K562 (cell line): ENCODE results near the gene FRYL. TPM values are rescaled to one million over a fixed set of nuclear protein-coding genes. Genes with fewer than 3 reads are reported as not detected.

Experiments used
- ASH1L ChIP-seq: fragments of 450-650 bp; IDR thresholded peaks from 2 replicates; pipeline ENCODE4 v1.6.1; 2018; ENCODE audit warnings: borderline replicate concordance, mild to moderate bottlenecking, low read depth; ENCODE audit not compliant: partially characterized antibody
- BACH1 ChIP-seq: fragments of 200-800 bp; sonication (Bioruptor generic); IDR thresholded peaks from 2 replicates; pipeline ENCODE4 v1.6.1; 2016; ENCODE audit warnings: missing genetic modification characterization, missing compliant biosample characterization
- CBFA2T2 ChIP-seq: fragments of 450-650 bp; conservative IDR thresholded peaks from 2 replicates; pipeline ENCODE4 v1.6.1; 2017; ENCODE audit warnings: mild to moderate bottlenecking
- CBFB ChIP-seq: sonication (generic); formaldehyde crosslinking; IDR thresholded peaks from 2 replicates; pipeline ENCODE4 v1.4.0; 2020; ENCODE audit warnings: mild to moderate bottlenecking, missing genetic modification reagents
- CUX1 ChIP-seq: fragments of 200-800 bp; sonication (Bioruptor generic); IDR thresholded peaks from 2 replicates; pipeline ENCODE4 v1.6.1; 2016; ENCODE audit warnings: missing genetic modification characterization, missing compliant biosample characterization
- KAT8 ChIP-seq: fragments of 450-650 bp; IDR thresholded peaks from 2 replicates; pipeline ENCODE4 v1.6.1; 2016; ENCODE audit warnings: low read depth, mild to moderate bottlenecking
- MBD2 ChIP-seq: sonication (generic); IDR thresholded peaks from 2 replicates; pipeline ENCODE4 v1.6.1; 2016; ENCODE audit warnings: low read depth, borderline replicate concordance
- MIER1 ChIP-seq: fragments of 450-650 bp; IDR thresholded peaks from 2 replicates; pipeline ENCODE4 v1.6.1; 2016; ENCODE audit warnings: antibody characterized with exemption, mild to moderate bottlenecking, low read depth
- MLLT1 ChIP-seq, 2 experiments: fragments of 450-650 bp; IDR thresholded peaks; 2 replicates each; pipeline ENCODE4 v1.6.1; 2016
- NBN ChIP-seq: fragments of 450-650 bp; IDR thresholded peaks from 2 replicates; pipeline ENCODE4 v1.6.1; 2016; ENCODE audit warnings: low read depth, mild to moderate bottlenecking
- NR3C1 ChIP-seq: sonication (generic); formaldehyde crosslinking; IDR thresholded peaks from 2 replicates; pipeline ENCODE4 v1.8.1; 2022; ENCODE audit warnings: missing genetic modification reagents
- PYGO2 ChIP-seq: fragments of 450-650 bp; IDR thresholded peaks from 2 replicates; pipeline ENCODE4 v1.6.1; 2016; ENCODE audit warnings: mild to moderate bottlenecking, missing genetic modification characterization, moderate library complexity, missing compliant biosample characterization
- RBM34 ChIP-seq: fragments of 200-400 bp; formaldehyde crosslinking; IDR thresholded peaks from 2 replicates; pipeline ENCODE4 v1.6.1; 2018; ENCODE audit warnings: low read length, borderline replicate concordance; ENCODE audit not compliant: insufficient read depth
- RBM39 ChIP-seq: fragments of 200-400 bp; formaldehyde crosslinking; optimal IDR thresholded peaks from 2 replicates; pipeline ENCODE3; 2018; ENCODE audit warnings: low read depth, low read length
- RFX1 ChIP-seq: fragments of 450-650 bp; IDR thresholded peaks from 2 replicates; pipeline ENCODE4 v1.6.1; 2016; ENCODE audit warnings: mild to moderate bottlenecking, moderate library complexity
- RHOXF2B ChIP-seq: fragments of 250-450 bp; sonication (Bioruptor Pico); conservative IDR thresholded peaks from 2 replicates; pipeline ENCODE4 v1.5.1; 2021
- SIX5 ChIP-seq, 2 experiments: IDR thresholded peaks; 2 replicates each; pipeline ENCODE4 v1.6.1; 2011; ENCODE audit warnings: low read length in 2 of 2, borderline replicate concordance in 1 of 2, low read depth in 1 of 2, mild to moderate bottlenecking in 1 of 2, moderate library complexity in 1 of 2; ENCODE audit not compliant: insufficient read depth in 1 of 2
- SMC3 ChIP-seq: conservative IDR thresholded peaks from 2 replicates; pipeline ENCODE4 v1.6.1; 2011; ENCODE audit warnings: low read depth, low read length, improper control_type of control experiment; ENCODE audit not compliant: insufficient read depth
- STAT5A ChIP-seq: IDR thresholded peaks from 2 replicates; pipeline ENCODE4 v1.6.1; 2012; ENCODE audit warnings: low read length, inconsistent platforms, borderline replicate concordance
- ZFP36 ChIP-seq: fragments of 150-350 bp; IDR thresholded peaks from 2 replicates; pipeline ENCODE4 v1.6.1; 2018; ENCODE audit warnings: low read length, low read depth; ENCODE audit not compliant: partially characterized antibody
- ZNF134 ChIP-seq: fragments of 250-450 bp; sonication (Bioruptor Pico); conservative IDR thresholded peaks from 2 replicates; pipeline ENCODE4 v1.4.0; 2020
- ZNF436 ChIP-seq: fragments of 250-450, 450-650 bp; sonication (Bioruptor Pico); formaldehyde crosslinking; IDR thresholded peaks from 2 replicates; pipeline ENCODE4 v1.7.0; 2020; ENCODE audit warnings: mild to moderate bottlenecking
- ZNF699 ChIP-seq: fragments of 250-450 bp; sonication (Bioruptor Pico); IDR thresholded peaks from 2 replicates; pipeline ENCODE4 v1.8.0; 2021; ENCODE audit warnings: mild to moderate bottlenecking, moderate library complexity; ENCODE audit not compliant: insufficient replicate concordance
- polyA plus RNA-seq, 8 experiments: library from polyadenylated mRNA; depleted of rRNA in 4 of 8; stranded (reverse) in 5 of 8; unstranded in 3 of 8; fragments of >200 nt; fragmentation: Nextera tagmentation in 2 of 8; fragmentation: Illumina TruSeq in 1 of 8; extraction: Ambion mirVana in 2 of 8; extraction: Trizol in 1 of 8; gene quantifications; 2 replicates each; pipeline versions ENCODE4 v1.2.1 to v1.2.3, GENCODE V29; 2011 to 2014; ENCODE audit warnings: inconsistent platforms in 1 of 8, missing spikeins in 1 of 8
- total RNA-seq, 7 experiments: library from RNA; depleted of rRNA in 6 of 7; stranded (reverse); fragments of >200 nt in 6 of 7; fragmentation: Illumina TruSeq in 2 of 7; extraction: Trizol in 2 of 7; gene quantifications; 2 replicates each; pipeline versions ENCODE4 v1.2.1 to v1.2.3, GENCODE V29; 2011 to 2021; ENCODE audit warnings: low replicate concordance in 1 of 7
- TF ChIP-seq, protein P1 (sequence below): IDR thresholded peaks from 3 replicates; pipeline ENCODE4 v1.6.1; 2011; ENCODE audit warnings: borderline replicate concordance, mild to moderate bottlenecking; ENCODE audit not compliant: insufficient read length, insufficient read depth

Gene FRYL
- total and polyA plus RNA-seq, 9 of the 15 experiments (the other 6 are each of a cell fraction or from before 2014, with no cell fraction given) = 7.2 to 34.9 (median 15.9) TPM

DNA sequence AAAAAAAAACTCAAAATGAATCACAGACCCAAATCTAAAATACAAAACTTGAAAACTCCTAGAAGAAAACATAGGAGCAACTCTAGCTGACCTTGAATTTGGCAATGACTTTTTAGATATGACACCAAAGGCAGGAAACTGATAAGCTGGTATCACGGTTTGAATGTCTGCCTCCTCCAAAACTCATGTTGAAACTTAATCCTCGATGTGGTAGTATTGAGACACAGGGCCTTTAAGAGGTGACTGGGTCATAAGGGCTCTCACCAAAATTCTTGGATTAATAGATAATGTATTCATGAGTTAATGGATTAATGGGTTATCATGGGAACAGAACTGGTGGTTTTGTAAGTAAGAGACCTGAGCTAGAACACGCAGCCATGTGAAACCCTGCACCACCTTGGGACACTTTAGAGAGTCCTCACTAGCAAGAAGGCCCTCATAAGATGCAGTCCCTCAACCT lies 40.5 kb downstream of the FRYL start (continued):
- TF ChIP-seq CUX1 (CRISPR knock-in tag) (no peak), STAT5A (peak; percentile 37; the same call in 1 of the 2 replicates), ASH1L (no peak), MBD2 (no peak), KAT8 (no peak), BACH1 (tag) (no peak), RFX1 (no peak), ZFP36 (no peak), ZNF699 (CRISPR knock-in tag) (no peak), ZNF436 (CRISPR knock-in tag) (no peak), NR3C1 (CRISPR knock-in tag) (no peak), SMC3 (no peak), CBFB (CRISPR knock-in tag) (no peak), RBM34 (no peak), ZNF134 (no peak), SIX5 (IDR thresholded peaks at IDR 0.05; ENCODE audit: borderline replicate concordance in 1 of 2, insufficient read depth in 1 of 2, low read depth in 1 of 2, low read length in 2 of 2) (no peak), MIER1 (no peak), NBN (0 out of 2 replicates have a peak, but pooled peaks have one; percentile 39), PYGO2 (tag) (no peak), MLLT1 (IDR thresholded peaks at IDR 0.05) (no peak), RHOXF2B (CRISPR knock-in tag) (no peak), CBFA2T2 (peak; percentile 78), RBM39 (no peak)
- TF ChIP-seq, protein P1, sequence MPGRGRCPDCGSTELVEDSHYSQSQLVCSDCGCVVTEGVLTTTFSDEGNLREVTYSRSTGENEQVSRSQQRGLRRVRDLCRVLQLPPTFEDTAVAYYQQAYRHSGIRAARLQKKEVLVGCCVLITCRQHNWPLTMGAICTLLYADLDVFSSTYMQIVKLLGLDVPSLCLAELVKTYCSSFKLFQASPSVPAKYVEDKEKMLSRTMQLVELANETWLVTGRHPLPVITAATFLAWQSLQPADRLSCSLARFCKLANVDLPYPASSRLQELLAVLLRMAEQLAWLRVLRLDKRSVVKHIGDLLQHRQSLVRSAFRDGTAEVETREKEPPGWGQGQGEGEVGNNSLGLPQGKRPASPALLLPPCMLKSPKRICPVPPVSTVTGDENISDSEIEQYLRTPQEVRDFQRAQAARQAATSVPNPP = no peak
